GM10266 (cell line): ENCODE measurements around the gene MAML2.

ENCODE experiments used
- DNase-seq: peaks from one replicate; pipeline ENCODE4 v3.0.0; 2012; ENCODE audit errors: extremely low spot score
- CTCF ChIP-seq: IDR thresholded peaks from 2 replicates; pipeline ENCODE4 v1.5.1; 2012; ENCODE audit warnings: mild to moderate bottlenecking, low read depth; ENCODE audit not compliant: control insufficient read depth, insufficient read depth; ENCODE audit errors: missing control alignments

MAML2 gene

GRCh38 chr11:96199563-96200025 lies 143.4 kb downstream of the MAML2 start:
- no peak for TF ChIP-seq CTCF
- no peak for DNase-seq

GRCh38 chr11:96197801-96198701 lies 144.9 kb downstream of the MAML2 start:
- TF ChIP-seq CTCF = no peak
- no peak for DNase-seq

GRCh38 chr11:96197103-96197502 lies 145.9 kb downstream of the MAML2 start:
- no peak for DNase-seq
- TF ChIP-seq CTCF = no peak

- no peak for DNase-seq
- no peak for TF ChIP-seq CTCF
These were observed 146.8 kb downstream of the MAML2 start for GRCh38 chr11:96196181-96196662.

GRCh38 chr11:96195671-96196070 lies 147.3 kb downstream of the MAML2 start:
- no peak for TF ChIP-seq CTCF
- DNase-seq = no peak

- no peak for TF ChIP-seq CTCF
- no peak for DNase-seq
These were observed 148.2 kb downstream of the MAML2 start for GRCh38 chr11:96194581-96195374.
